Peyer's patch (tissue), 4 donors: ENCODE data around the gene PPARA.

Experiments
- CTCF ChIP-seq, 6 experiments: fragments of 450-650 bp in 4 of 6; fragments of 200-600 bp in 2 of 6; sonication (generic) in 1 of 6; IDR thresholded peaks; one replicate each; pipeline ENCODE4 v1.5.1; 2017 to 2019; ENCODE audit warnings: antibody characterized with exemption in 6 of 6, mild to moderate bottlenecking in 3 of 6, moderate library complexity in 1 of 6
- POLR2A ChIP-seq, 2 donors: fragments of 450-650 bp; IDR thresholded peaks; one replicate each; pipeline ENCODE4 v1.5.1; 2017; ENCODE audit warnings: antibody characterized with exemption in 2 of 2, mild to moderate bottlenecking in 2 of 2, moderate library complexity in 2 of 2

- TF ChIP-seq CTCF (IDR thresholded peaks at IDR 0.05), result no peak
- no peak for TF ChIP-seq POLR2A (IDR thresholded peaks at IDR 0.05)
Observed at GRCh38 chr22:46185283-46185682, 35.0 kb downstream of the PPARA start.
